ENCODE data around the gene AGER.
A peak's percentile ranks its signal among the peaks of the same experiment; 100 is the strongest.
"Not testable (repeated sequence)": the region's sequence is repeated elsewhere in the genome, so short reads cannot be mapped to it uniquely, and the experiment has no call there.

AGER gene

DNA sequence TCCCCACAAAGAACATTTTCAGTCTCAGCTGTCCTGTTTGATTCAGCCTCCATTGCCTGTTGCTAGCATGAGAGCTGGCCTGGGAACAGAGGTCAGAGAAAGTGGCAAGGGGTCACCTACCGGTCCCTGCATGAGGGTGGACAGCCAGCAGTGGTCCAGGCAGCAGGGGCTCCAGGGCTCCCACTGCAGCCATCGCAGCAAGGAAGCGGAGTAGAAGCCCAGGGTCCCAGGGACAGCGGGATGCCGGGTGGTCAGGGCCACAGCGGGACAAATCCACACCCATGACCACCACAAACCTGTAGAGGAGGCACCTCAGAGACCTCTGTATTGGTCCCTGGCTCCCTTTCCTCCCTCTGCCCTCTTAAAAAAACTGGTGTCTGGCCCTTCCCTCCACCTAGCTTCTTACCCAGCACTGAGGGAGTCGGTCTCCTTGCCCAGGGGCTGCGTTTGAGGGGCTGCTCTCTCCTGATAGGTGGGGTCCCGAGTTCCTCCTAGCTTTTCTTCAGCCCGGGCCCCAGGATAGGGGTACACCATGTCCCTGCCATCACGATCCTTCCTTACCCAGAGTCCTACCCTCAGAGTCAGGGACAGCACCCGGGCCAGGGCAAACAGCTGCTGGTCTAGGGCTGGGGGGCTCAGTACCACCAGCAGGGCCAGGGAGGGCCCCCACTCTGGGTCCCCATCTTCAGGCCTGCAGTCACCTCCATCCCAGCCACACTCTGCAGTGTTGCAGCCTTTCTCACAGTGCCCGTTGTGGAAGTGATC lies 16.8 kb upstream of the AGER start:
- Histone ChIP-seq H3K27me3 (ENCODE audit: control insufficient read depth in 1 of 2, insufficient read depth in 2 of 2, low read length in 2 of 2) (no peaks in the 10 kb centered on the region), H3K4me3 (ENCODE audit: low read depth in 1 of 2, low read length in 2 of 2) (no peak overlapping the region), H3K9ac (ENCODE audit: low read depth in 1 of 2, low read length in 2 of 2) (no peak overlapping the region), H3K9me3 (ENCODE audit: control insufficient read depth in 1 of 2, low read length in 2 of 2) (no peaks in the 10 kb centered on the region), H3K27ac (ENCODE audit: low read depth, low read length) (no peak overlapping the region), H3K36me3 (ENCODE audit: control insufficient read depth in 1 of 2, insufficient read depth in 2 of 2, low read length in 2 of 2) (no peaks in the 10 kb centered on the region), H3K4me1 (ENCODE audit: control insufficient read depth in 1 of 2, insufficient read depth in 2 of 2, low read length in 2 of 2) (peaks cover 12% of the 10 kb centered on the region in 2 donors)

DNA sequence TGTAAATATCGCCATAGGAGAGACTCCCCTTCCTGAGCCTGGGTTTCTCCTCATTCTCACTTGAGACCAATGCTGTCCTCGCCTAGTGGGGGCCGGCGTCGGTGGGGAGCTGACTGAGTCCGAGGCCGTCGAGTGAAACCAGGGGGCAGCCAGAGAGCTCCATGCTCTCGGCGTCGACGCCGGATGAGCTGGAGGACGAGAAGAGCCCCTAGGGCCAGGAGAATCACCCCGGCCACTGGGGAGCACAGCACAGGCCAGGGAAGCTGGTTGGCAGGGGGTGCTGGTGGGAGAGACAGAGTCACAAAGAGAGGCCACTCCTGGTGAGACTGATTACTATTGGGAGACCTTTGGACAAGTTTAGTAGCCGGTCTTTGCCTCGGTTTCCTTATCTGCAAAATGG lies 14.8 kb upstream of the AGER start:
- H3K9me3 ChIP-seq (ENCODE audit: control insufficient read depth in 1 of 2, low read length in 2 of 2) = no peaks in the 10 kb centered on the region

DNA sequence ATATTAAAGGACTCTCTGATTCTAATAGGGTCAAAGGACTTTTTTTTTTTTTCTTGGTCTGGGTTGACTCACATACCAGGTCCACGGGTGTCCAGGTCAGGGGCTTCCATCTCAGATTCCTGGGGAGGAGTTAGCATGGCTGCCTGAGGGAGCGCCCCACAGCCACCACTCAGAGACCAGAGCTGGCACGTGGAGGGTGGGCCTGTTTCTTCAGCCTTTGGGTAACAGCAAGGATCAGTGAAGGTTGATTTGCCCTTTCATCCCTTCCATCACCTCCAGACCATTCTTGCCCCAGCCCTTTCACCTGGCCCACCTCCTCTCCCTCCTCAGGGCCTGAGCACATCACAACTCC lies 14.3 kb upstream of the AGER start:
- H3K9me3 ChIP-seq (ENCODE audit: control insufficient read depth in 1 of 2, low read length in 2 of 2) = no peaks in the 10 kb centered on the region
- H3K4me1 ChIP-seq (ENCODE audit: control insufficient read depth in 1 of 2, insufficient read depth in 2 of 2, low read length in 2 of 2) = peaks cover 22 to 25% of the 10 kb centered on the region in 2 donors
- H3K27me3 ChIP-seq (ENCODE audit: control insufficient read depth in 1 of 2, insufficient read depth in 2 of 2, low read length in 2 of 2) = no peaks in the 10 kb centered on the region
- H3K9ac ChIP-seq (ENCODE audit: low read depth in 1 of 2, low read length in 2 of 2) = no peak overlapping the region
- no peak overlapping the region for H3K27ac ChIP-seq (ENCODE audit: low read depth, low read length)
- H3K4me3 ChIP-seq (ENCODE audit: low read depth in 1 of 2, low read length in 2 of 2) = no peak overlapping the region
- no peaks in the 10 kb centered on the region for H3K36me3 ChIP-seq (ENCODE audit: control insufficient read depth in 1 of 2, insufficient read depth in 2 of 2, low read length in 2 of 2)

More for the DNA sequence above, 14.8 kb upstream of the AGER start:
- Histone ChIP-seq H3K27me3 (ENCODE audit: control insufficient read depth in 1 of 2, insufficient read depth in 2 of 2, low read length in 2 of 2) (no peaks in the 10 kb centered on the region), H3K36me3 (ENCODE audit: control insufficient read depth in 1 of 2, insufficient read depth in 2 of 2, low read length in 2 of 2) (no peaks in the 10 kb centered on the region), H3K4me3 (ENCODE audit: low read depth in 1 of 2, low read length in 2 of 2) (no peak overlapping the region), H3K4me1 (ENCODE audit: control insufficient read depth in 1 of 2, insufficient read depth in 2 of 2, low read length in 2 of 2) (peaks cover 18 to 25% of the 10 kb centered on the region in 2 donors), H3K9ac (ENCODE audit: low read depth in 1 of 2, low read length in 2 of 2) (no peak overlapping the region), H3K27ac (ENCODE audit: low read depth, low read length) (no peak overlapping the region)

DNA sequence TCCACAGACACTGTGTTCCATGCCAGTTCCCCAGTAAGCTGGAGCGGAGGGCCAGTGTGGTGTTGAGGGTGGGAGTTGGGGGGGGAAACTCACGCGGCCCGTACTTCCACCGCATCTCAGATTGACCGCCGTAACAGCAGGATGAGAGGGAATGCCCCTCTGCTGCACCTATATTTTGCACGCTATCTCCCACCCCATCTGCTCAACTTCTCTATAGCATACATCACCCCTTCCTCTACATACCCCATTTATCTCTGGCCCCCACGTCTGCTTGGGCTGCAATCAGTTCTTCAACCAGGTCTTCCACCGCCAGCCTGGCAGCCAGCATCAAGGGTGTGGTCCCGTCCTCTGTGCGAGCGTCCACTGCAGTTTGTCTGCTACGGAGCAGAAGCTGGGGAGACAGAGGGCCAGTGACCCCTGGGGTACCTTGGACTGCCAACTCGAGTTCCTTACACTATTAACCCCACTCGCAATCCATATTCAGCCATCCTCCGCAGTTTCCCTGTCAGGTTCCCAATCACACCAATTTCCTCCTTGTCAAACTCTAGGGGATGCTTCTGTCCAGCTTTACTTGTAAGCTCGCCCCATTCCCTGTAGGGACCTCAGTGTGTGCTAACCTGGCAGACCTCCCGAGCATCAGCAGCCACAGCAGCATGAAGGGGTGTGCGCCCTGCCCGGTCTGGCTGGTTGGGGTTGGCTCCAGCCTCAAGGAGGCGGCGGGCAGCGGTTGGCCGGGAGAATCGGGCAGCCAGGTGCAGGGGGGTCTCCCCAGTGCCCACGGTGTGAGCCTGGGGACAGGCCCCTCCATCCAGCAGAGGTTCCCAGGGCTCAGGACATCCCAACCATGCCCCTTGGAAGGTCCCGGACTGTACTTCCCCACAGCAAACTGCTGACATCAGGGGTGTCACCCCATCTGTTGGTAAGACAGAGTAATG lies 12.9 kb upstream of the AGER start:
- Histone ChIP-seq H3K4me1 (ENCODE audit: control insufficient read depth in 1 of 2, insufficient read depth in 2 of 2, low read length in 2 of 2) (peaks cover 25 to 33% of the 10 kb centered on the region in 2 donors), H3K36me3 (ENCODE audit: control insufficient read depth in 1 of 2, insufficient read depth in 2 of 2, low read length in 2 of 2) (no peaks in the 10 kb centered on the region)

DNA sequence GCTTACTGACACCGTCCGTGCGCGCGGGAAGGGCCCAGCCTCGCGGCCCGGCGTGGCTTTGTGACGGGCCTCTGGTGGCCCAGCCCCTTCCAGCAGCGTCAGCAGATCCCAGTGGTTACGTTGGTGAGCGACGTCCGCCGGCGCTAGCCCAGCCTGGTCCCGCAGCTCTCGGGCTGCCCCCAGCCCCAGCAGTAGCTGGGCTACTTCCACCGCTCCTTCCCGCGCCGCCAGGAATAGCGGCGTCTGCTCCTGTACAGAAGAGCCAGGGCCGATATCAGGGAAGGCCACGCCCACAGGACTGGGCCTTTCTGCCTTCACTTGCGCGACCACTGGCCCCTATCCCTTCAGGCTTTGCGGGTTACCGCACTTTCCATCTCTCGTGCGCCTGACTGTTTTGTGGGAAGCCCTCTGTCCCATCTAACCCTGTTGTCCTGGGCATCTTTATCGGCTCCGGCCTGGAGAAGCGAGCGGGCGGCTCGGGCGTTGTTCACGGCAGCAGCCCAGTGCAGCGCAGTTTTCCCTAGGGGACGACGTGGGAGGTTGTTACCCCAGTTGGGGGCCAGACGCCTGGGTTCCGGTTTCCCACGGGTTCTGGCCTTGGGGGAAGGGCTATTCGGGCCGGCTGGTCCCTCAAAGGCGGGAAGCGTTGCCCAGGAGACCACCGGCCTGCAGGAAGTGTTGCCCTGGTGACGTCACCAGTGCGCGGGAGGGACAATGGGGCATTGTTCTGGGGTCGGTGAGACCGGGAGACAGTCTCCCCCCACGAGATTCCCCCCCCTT lies 12.0 kb upstream of the AGER start:
- peak overlapping the region; percentile 82 to 86 for H3K4me3 ChIP-seq (ENCODE audit: low read depth in 1 of 2, low read length in 2 of 2)
- no peaks in the 10 kb centered on the region for H3K36me3 ChIP-seq (ENCODE audit: control insufficient read depth in 1 of 2, insufficient read depth in 2 of 2, low read length in 2 of 2)
- peak overlapping the region; percentile 95 to 98 for H3K9ac ChIP-seq (ENCODE audit: low read depth in 1 of 2, low read length in 2 of 2)
- peaks cover 31 to 42% of the 10 kb centered on the region in 2 donors for H3K4me1 ChIP-seq (ENCODE audit: control insufficient read depth in 1 of 2, insufficient read depth in 2 of 2, low read length in 2 of 2)
- H3K27ac ChIP-seq (ENCODE audit: low read depth, low read length) = peak overlapping the region; percentile 99
- H3K27me3 ChIP-seq (ENCODE audit: control insufficient read depth in 1 of 2, insufficient read depth in 2 of 2, low read length in 2 of 2) = no peaks in the 10 kb centered on the region
- no peaks in the 10 kb centered on the region for H3K9me3 ChIP-seq (ENCODE audit: control insufficient read depth in 1 of 2, low read length in 2 of 2)

More for the DNA sequence above, 12.9 kb upstream of the AGER start:
- Histone ChIP-seq H3K4me3 (ENCODE audit: low read depth in 1 of 2, low read length in 2 of 2) (peak overlapping the region; percentile 82 to 86), H3K9ac (ENCODE audit: low read depth in 1 of 2, low read length in 2 of 2) (peak overlapping the region; percentile 95 to 98), H3K27ac (ENCODE audit: low read depth, low read length) (peak overlapping the region; percentile 99), H3K9me3 (ENCODE audit: control insufficient read depth in 1 of 2, low read length in 2 of 2) (no peaks in the 10 kb centered on the region), H3K27me3 (ENCODE audit: control insufficient read depth in 1 of 2, insufficient read depth in 2 of 2, low read length in 2 of 2) (no peaks in the 10 kb centered on the region)

DNA sequence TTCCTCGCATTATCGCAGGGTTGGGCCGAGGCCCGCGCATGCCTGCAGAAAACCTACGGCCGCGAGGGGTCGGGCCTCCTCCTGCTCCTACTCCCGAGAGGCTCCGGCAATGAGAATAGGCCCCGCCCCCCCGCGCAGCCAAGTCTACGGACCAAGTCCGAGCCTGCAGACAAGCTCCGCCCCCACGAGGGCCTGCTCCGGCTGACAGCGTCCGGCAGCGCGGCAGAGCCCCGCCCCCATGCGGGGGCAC lies 11.5 kb upstream of the AGER start:
- Histone ChIP-seq H3K4me1 (ENCODE audit: control insufficient read depth in 1 of 2, insufficient read depth in 2 of 2, low read length in 2 of 2) (peaks cover 36 to 46% of the 10 kb centered on the region in 2 donors), H3K4me3 (ENCODE audit: low read depth in 1 of 2, low read length in 2 of 2) (peak overlapping the region; percentile 63 to 86), H3K36me3 (ENCODE audit: control insufficient read depth in 1 of 2, insufficient read depth in 2 of 2, low read length in 2 of 2) (no peaks in the 10 kb centered on the region), H3K9me3 (ENCODE audit: control insufficient read depth in 1 of 2, low read length in 2 of 2) (no peaks in the 10 kb centered on the region), H3K27me3 (ENCODE audit: control insufficient read depth in 1 of 2, insufficient read depth in 2 of 2, low read length in 2 of 2) (no peaks in the 10 kb centered on the region), H3K9ac (ENCODE audit: low read depth in 1 of 2, low read length in 2 of 2) (peak overlapping the region in 1 of 2 donors; percentile 98), H3K27ac (ENCODE audit: low read depth, low read length) (peak overlapping the region; percentile 99)

DNA sequence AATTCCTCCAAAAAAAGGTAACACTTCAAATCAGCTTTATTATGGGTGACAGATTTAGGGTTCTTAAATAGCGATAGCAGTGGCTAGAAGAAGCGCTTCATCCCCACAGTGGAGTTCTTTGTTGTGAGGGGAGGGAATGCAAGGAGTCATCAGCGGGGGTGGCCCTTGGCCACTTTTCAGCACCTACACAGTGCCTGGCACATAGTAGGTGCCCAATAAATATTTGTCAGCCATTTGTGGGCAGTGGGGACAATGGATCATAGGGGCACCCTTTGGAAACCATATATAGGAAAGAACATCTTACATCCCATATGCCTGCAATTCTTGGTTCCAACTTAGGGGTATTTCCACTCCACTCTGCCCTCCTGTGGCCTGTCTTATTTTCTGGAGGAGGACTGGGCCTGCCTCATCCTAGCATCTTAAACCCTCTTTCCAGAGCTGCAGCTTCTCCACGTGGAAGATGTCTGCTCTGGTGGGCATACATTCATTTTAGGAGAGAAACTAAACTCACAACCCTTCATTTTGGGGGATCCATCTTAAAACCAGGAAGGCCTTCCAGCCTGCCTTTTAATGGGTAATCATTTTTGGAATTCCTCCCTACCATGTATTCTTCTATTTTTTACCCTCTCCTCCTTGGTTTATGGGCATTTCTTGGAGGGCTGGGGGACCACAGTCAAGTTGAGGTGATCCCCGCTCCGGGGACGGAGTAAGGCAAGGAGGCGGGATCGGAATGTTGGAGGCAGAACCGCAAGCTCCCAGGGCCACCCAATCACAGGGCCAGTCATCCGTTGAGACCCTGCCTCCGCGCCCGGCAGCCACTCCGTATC lies 11.0 kb upstream of the AGER start:
- no peaks in the 10 kb centered on the region for H3K36me3 ChIP-seq (ENCODE audit: control insufficient read depth in 1 of 2, insufficient read depth in 2 of 2, low read length in 2 of 2)
- no peaks in the 10 kb centered on the region for H3K27me3 ChIP-seq (ENCODE audit: control insufficient read depth in 1 of 2, insufficient read depth in 2 of 2, low read length in 2 of 2)
- peak overlapping the region; percentile 50 to 63 for H3K4me3 ChIP-seq (ENCODE audit: low read depth in 1 of 2, low read length in 2 of 2)
- H3K27ac ChIP-seq (ENCODE audit: low read depth, low read length) = peak overlapping the region; percentile 78
- H3K9ac ChIP-seq (ENCODE audit: low read depth in 1 of 2, low read length in 2 of 2) = peak overlapping the region; percentile 50 to 71
- peaks cover 41 to 46% of the 10 kb centered on the region in 2 donors for H3K4me1 ChIP-seq (ENCODE audit: control insufficient read depth in 1 of 2, insufficient read depth in 2 of 2, low read length in 2 of 2)
- no peaks in the 10 kb centered on the region for H3K9me3 ChIP-seq (ENCODE audit: control insufficient read depth in 1 of 2, low read length in 2 of 2)

DNA sequence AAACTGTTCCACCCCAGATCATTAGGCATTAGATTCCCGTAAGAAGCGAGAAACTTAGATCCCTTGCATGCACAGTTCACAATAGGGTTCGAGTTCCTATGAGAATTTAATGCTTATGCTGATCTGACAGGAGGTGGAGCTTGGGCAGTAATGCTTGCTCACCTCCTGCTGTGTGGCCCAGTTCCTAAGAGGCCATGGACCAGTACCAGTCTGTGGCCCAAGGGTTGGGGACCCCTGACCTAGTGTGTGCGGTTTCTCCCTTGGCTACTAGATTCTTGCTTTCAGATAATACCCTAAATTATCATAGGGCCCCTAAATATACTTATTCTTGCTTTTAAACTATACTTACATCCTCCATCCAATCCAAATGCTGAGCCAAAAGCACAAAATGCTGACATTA lies 10.3 kb upstream of the AGER start:
- Histone ChIP-seq H3K27me3 (ENCODE audit: control insufficient read depth in 1 of 2, insufficient read depth in 2 of 2, low read length in 2 of 2) (no peaks in the 10 kb centered on the region), H3K27ac (ENCODE audit: low read depth, low read length) (peak overlapping the region; percentile 78), H3K4me3 (ENCODE audit: low read depth in 1 of 2, low read length in 2 of 2) (no peak overlapping the region), H3K36me3 (ENCODE audit: control insufficient read depth in 1 of 2, insufficient read depth in 2 of 2, low read length in 2 of 2) (no peaks in the 10 kb centered on the region), H3K4me1 (ENCODE audit: control insufficient read depth in 1 of 2, insufficient read depth in 2 of 2, low read length in 2 of 2) (peaks cover 41 to 46% of the 10 kb centered on the region in 2 donors), H3K9me3 (ENCODE audit: control insufficient read depth in 1 of 2, low read length in 2 of 2) (no peaks in the 10 kb centered on the region), H3K9ac (ENCODE audit: low read depth in 1 of 2, low read length in 2 of 2) (peak overlapping the region in 1 of 2 donors; percentile 71)

DNA sequence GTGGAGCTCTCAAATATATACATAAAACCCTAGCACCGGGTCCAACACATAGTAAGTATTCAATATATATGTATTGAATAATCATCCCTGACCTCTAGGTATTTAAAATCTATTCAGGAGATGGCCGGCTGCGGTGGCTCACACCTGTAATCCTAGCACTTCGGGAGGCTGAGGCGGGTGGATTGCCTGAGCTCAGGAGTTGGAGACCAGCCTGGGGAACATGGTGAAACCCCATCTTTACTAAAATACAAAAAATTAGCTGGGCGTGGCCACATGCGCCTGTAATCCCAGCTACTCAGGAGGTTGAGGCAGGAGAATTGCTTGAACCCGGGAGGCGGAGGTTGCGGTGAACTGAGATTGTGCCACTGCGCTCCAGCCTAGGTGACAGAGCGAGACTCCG lies 9.0 kb upstream of the AGER start:
- H3K36me3 ChIP-seq (ENCODE audit: control insufficient read depth in 1 of 2, insufficient read depth in 2 of 2, low read length in 2 of 2); H3K9me3 ChIP-seq (ENCODE audit: control insufficient read depth in 1 of 2, low read length in 2 of 2); H3K27me3 ChIP-seq (ENCODE audit: control insufficient read depth in 1 of 2, insufficient read depth in 2 of 2, low read length in 2 of 2): not testable (repeated sequence)
- Histone ChIP-seq H3K27ac (ENCODE audit: low read depth, low read length) (peak overlapping the region; percentile 94), H3K9ac (ENCODE audit: low read depth in 1 of 2, low read length in 2 of 2) (peak overlapping the region; percentile 69 to 85), H3K4me3 (ENCODE audit: low read depth in 1 of 2, low read length in 2 of 2) (peak overlapping the region; percentile 66 to 67), H3K4me1 (ENCODE audit: control insufficient read depth in 1 of 2, insufficient read depth in 2 of 2, low read length in 2 of 2) (peaks cover 54 to 58% of the 10 kb centered on the region in 2 donors)

Data from duodenal mucosa (tissue), 2 donors.